ENCODE measurements around the gene NFKB1. TPM values are rescaled to one million over a fixed set of nuclear protein-coding genes. Genes with fewer than 3 reads are reported as not detected.

NFKB1 gene
- total RNA-seq, 1 donor from 2014 or later: 20.6 TPM

GRCh38 chr4:102504941-102505340 lies 3.8 kb downstream of the NFKB1 start:
- Mint-ChIP-seq H3K4me3 (no peak overlapping the region), H3K27ac (no peak overlapping the region), H3K36me3 (peaks cover 2% of the 10 kb centered on the region), H3K27me3 (no peaks in the 10 kb centered on the region), H3K9me3 (no peaks in the 10 kb centered on the region), H3K4me1 (ENCODE audit: unreplicated experiment) (peaks cover 20% of the 10 kb centered on the region)
- no peak for DNase-seq (ENCODE audit: extremely low spot score, unreplicated experiment)
- no peak for TF ChIP-seq CTCF (conservative IDR thresholded peaks at IDR 0.05)

- Mint-ChIP-seq H3K36me3 (peaks cover 4% of the 10 kb centered on the region), H3K4me3 (no peak overlapping the region), H3K4me1 (ENCODE audit: unreplicated experiment) (peaks cover 20% of the 10 kb centered on the region), H3K27ac (no peak overlapping the region), H3K27me3 (no peaks in the 10 kb centered on the region), H3K9me3 (no peaks in the 10 kb centered on the region)
- DNase-seq (ENCODE audit: extremely low spot score, unreplicated experiment): no peak
- no peak for TF ChIP-seq CTCF (conservative IDR thresholded peaks at IDR 0.05)
Measured at GRCh38 chr4:102505708-102506107, 4.5 kb downstream of the NFKB1 start.

- TF ChIP-seq CTCF (conservative IDR thresholded peaks at IDR 0.05): no peak
- Mint-ChIP-seq H3K4me3 (no peak overlapping the region), H3K36me3 (peaks cover 4% of the 10 kb centered on the region), H3K27ac (no peak overlapping the region), H3K9me3 (no peaks in the 10 kb centered on the region), H3K4me1 (ENCODE audit: unreplicated experiment) (peaks cover 20% of the 10 kb centered on the region), H3K27me3 (no peaks in the 10 kb centered on the region)
- DNase-seq (ENCODE audit: extremely low spot score, unreplicated experiment): no peak
Measured at GRCh38 chr4:102506523-102506922, 5.4 kb downstream of the NFKB1 start.

GRCh38 chr4:102511830-102512605 lies 10.9 kb downstream of the NFKB1 start:
- TF ChIP-seq CTCF (conservative IDR thresholded peaks at IDR 0.05): no peak
- H3K27me3 Mint-ChIP-seq: no peaks in the 10 kb centered on the region

GRCh38 chr4:102514298-102514964 lies 13.3 kb downstream of the NFKB1 start:
- no peak overlapping the region for H3K4me3 Mint-ChIP-seq
- H3K27me3 Mint-ChIP-seq: no peaks in the 10 kb centered on the region
- no peak overlapping the region for H3K27ac Mint-ChIP-seq
- H3K4me1 Mint-ChIP-seq (ENCODE audit: unreplicated experiment): peaks cover 3% of the 10 kb centered on the region
- no peak for DNase-seq (ENCODE audit: extremely low spot score, unreplicated experiment)
- H3K9me3 Mint-ChIP-seq: peaks cover 10% of the 10 kb centered on the region
- no peak for TF ChIP-seq CTCF (conservative IDR thresholded peaks at IDR 0.05)
- H3K36me3 Mint-ChIP-seq: peaks cover 27% of the 10 kb centered on the region

More at GRCh38 chr4:102511830-102512605, 10.9 kb downstream of the NFKB1 start:
- Mint-ChIP-seq H3K27ac (no peak overlapping the region), H3K4me3 (no peak overlapping the region), H3K9me3 (peaks cover 10% of the 10 kb centered on the region), H3K36me3 (peaks cover 26% of the 10 kb centered on the region), H3K4me1 (ENCODE audit: unreplicated experiment) (no peaks in the 10 kb centered on the region)
- DNase-seq (ENCODE audit: extremely low spot score, unreplicated experiment): no peak
